Measurements from ENCODE around the gene SMIM13.

- TF ChIP-seq POLR2A (IDR thresholded peaks at IDR 0.05; ENCODE audit: low read depth, low read length) (no peak), CTCF (IDR thresholded peaks at IDR 0.05; ENCODE audit: extremely low read depth in 1 of 2, insufficient read depth in 1 of 2, low read depth in 1 of 2, low read length in 2 of 2) (no peak), EZH2 (IDR thresholded peaks at IDR 0.05; ENCODE audit: borderline replicate concordance, low read depth, low read length, severe bottlenecking) (no peak), POLR2AphosphoS5 (IDR thresholded peaks at IDR 0.05; ENCODE audit: insufficient read depth, low read depth, low read length) (no peak), MAX (IDR thresholded peaks at IDR 0.05; ENCODE audit: insufficient read depth, insufficient read length) (no peak)
Measured at GRCh38 chr6:11171952-11172351, 78.3 kb downstream of the SMIM13 start.
